Right atrium auricular region (tissue), 2 donors: ENCODE measurements around the gene GRIFIN. TPM values are rescaled to one million over a fixed set of nuclear protein-coding genes. Genes with fewer than 3 reads are reported as not detected.
A peak's percentile ranks its signal among the peaks of the same experiment; 100 is the strongest.

Experiments used
- DNase-seq: peaks from one replicate; pipeline ENCODE4 v3.0.0-alpha.2; 2019; ENCODE audit warnings: low spot score
- H3K27ac ChIP-seq, 2 donors: fragments of 200-600 bp; sonication (generic); 1 replicate in 1 of 2; 2 replicates in 1 of 2; pipeline ENCODE4 v1.5.1; 2016 to 2019
- H3K27me3 ChIP-seq, 2 donors: fragments of 200-600 bp; sonication (generic); one replicate each; pipeline versions ENCODE4 v1.5.1 to v1.6.0; 2017 to 2019
- H3K36me3 ChIP-seq: fragments of 200-600 bp; sonication (generic); one replicate; pipeline ENCODE4 v1.5.1; 2016
- H3K4me1 ChIP-seq, 2 donors: fragments of 200-600 bp; sonication (generic); one replicate each; pipeline versions ENCODE4 v1.5.1 to v1.6.0; 2017 to 2019
- H3K4me3 ChIP-seq, 2 donors: fragments of 200-600 bp; sonication (generic); 1 replicate in 1 of 2; 2 replicates in 1 of 2; pipeline ENCODE4 v1.5.1; 2017 to 2019; ENCODE audit warnings: mild to moderate bottlenecking in 1 of 2, moderate library complexity in 1 of 2
- H3K9me3 ChIP-seq, 2 donors: fragments of 200-600 bp; sonication (generic); one replicate each; pipeline ENCODE4 v1.5.1; 2019
- total RNA-seq, 2 donors: library from RNA; depleted of rRNA; stranded (reverse); fragments of >200 nt; gene quantifications; one replicate each; pipeline ENCODE4 v1.1.0, GENCODE V29; 2016
- TF ChIP-seq, protein P1 (sequence below), 2 donors: fragments of 200-600 bp; sonication (generic); IDR thresholded peaks; one replicate each; pipeline ENCODE4 v1.5.1; 2019; ENCODE audit warnings: antibody characterized with exemption in 2 of 2

GRIFIN gene
- total RNA-seq, 2 donors from 2014 or later: not detected

DNA sequence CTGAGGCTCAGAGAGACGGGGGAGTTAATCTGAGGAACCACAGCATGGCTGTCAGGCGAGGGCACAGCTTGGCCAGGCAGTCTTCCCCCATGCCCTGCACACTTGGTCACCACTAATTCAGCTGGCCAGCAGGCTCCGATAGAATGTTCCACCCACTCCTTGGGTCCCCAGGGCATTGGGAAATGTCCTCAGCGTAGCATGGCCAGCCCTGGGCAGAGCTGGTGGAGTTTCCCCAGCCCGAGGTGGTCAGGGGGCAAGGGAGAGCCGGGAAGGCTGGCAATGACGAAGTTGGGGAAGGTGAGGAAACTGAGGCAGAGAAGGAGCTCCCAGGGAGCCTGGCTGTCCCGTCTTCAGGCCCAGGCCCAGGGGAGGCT is 12.1 kb upstream of the GRIFIN start:
- Histone ChIP-seq H3K4me1 (peaks cover 0 to 42% of the 10 kb centered on the region in 2 donors), H3K4me3 (no peak overlapping the region), H3K36me3 (no peaks in the 10 kb centered on the region), H3K9me3 (peaks cover 0 to under 1% of the 10 kb centered on the region in 2 donors), H3K27me3 (no peaks in the 10 kb centered on the region), H3K27ac (peak overlapping the region; percentile 6 to 51)
- TF ChIP-seq, protein P1, sequence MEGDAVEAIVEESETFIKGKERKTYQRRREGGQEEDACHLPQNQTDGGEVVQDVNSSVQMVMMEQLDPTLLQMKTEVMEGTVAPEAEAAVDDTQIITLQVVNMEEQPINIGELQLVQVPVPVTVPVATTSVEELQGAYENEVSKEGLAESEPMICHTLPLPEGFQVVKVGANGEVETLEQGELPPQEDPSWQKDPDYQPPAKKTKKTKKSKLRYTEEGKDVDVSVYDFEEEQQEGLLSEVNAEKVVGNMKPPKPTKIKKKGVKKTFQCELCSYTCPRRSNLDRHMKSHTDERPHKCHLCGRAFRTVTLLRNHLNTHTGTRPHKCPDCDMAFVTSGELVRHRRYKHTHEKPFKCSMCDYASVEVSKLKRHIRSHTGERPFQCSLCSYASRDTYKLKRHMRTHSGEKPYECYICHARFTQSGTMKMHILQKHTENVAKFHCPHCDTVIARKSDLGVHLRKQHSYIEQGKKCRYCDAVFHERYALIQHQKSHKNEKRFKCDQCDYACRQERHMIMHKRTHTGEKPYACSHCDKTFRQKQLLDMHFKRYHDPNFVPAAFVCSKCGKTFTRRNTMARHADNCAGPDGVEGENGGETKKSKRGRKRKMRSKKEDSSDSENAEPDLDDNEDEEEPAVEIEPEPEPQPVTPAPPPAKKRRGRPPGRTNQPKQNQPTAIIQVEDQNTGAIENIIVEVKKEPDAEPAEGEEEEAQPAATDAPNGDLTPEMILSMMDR (IDR thresholded peaks at IDR 0.05): no peak
- peak; percentile 80 for DNase-seq

DNA sequence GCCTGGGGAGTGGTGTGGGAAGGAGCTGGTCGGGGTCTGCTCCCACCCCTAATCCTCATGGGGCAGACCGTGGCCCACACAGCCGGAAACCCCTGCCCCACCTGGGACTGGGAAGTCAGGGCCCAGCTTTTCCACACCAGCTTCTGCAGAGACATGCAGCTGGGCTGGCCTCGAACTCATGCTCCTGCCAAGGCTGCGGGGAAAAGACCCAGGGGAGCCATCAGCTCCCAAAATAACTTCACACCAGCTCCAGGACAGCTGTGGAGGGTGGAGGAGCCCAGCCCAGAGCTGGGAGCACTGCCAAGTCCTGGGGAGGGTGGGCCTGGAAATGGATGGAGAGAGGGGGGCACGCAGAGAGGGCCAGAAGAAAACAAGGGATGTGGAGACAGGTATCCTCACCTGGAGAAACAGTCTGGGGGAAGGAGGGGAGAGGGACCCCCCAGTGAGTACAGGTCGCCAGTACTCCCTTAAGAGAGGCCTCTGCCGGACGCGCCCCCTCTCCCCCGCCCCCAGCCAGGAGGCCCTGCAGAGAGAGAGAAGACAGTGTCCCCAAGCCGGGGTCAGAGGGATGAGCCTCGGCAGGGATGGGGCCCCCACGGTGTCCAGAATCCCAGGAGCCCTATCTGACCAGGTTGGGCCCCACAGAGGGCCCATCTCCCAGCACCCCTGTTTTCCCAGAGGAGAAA is 11.5 kb upstream of the GRIFIN start:
- peaks cover 0 to 36% of the 10 kb centered on the region in 2 donors for H3K4me1 ChIP-seq
- TF ChIP-seq, protein P1 (IDR thresholded peaks at IDR 0.05): no peak
- no peak for DNase-seq
- H3K36me3 ChIP-seq: no peaks in the 10 kb centered on the region
- H3K27ac ChIP-seq: peak overlapping the region in 1 of 2 donors; percentile 51
- H3K4me3 ChIP-seq: no peak overlapping the region
- no peaks in the 10 kb centered on the region for H3K27me3 ChIP-seq
- H3K9me3 ChIP-seq: peaks cover 4 to 5% of the 10 kb centered on the region in 2 donors

DNA sequence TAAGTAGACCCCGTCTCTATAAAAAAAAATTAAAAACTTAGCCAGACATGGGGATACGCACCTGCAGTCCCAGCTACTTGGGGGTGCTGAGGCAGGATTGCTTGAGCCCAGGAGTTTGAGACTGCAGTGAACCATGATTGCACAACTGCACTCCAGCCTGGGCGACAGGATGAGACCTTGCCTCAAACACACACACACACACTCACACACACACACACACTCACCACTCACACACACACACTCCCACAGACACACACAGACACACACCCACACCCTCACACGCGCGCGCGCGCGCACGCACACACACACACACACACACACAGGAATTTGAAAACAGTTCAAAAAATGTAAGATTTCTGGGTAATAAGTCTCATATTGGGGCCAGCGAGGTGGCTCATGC is 8.7 kb upstream of the GRIFIN start:
- H3K4me3 ChIP-seq: no peak overlapping the region
- H3K27ac ChIP-seq: no peak overlapping the region
- TF ChIP-seq, protein P1 (IDR thresholded peaks at IDR 0.05): no peak
- peaks cover 0 to 28% of the 10 kb centered on the region in 2 donors for H3K4me1 ChIP-seq
- no peak for DNase-seq
- peaks cover 4 to 7% of the 10 kb centered on the region in 2 donors for H3K9me3 ChIP-seq
- no peaks in the 10 kb centered on the region for H3K27me3 ChIP-seq
- H3K36me3 ChIP-seq: no peaks in the 10 kb centered on the region

DNA sequence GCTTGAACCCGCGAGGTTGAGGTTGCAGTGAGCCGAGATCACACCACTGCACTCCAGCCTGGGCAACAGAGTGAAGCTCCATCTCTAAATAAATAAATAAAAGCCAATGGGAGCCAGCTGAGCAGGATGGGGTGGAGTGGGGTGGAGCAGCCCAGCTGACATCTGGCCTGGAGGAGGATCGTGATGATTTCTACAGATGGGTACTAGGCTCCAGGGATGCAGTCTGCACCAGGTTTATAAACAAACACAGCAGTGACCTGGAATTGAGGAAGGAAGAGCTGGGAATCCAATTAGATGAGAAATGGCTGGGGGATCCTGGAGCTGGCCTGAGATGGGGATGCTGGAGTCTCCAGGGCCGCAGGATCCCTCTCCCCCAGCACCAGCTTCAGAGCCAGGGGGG is 7.3 kb upstream of the GRIFIN start:
- H3K9me3 ChIP-seq: peaks cover 4 to 7% of the 10 kb centered on the region in 2 donors
- peaks cover 0 to 23% of the 10 kb centered on the region in 2 donors for H3K4me1 ChIP-seq
- TF ChIP-seq, protein P1 (IDR thresholded peaks at IDR 0.05): no peak
- no peak overlapping the region for H3K4me3 ChIP-seq
- H3K27me3 ChIP-seq: no peaks in the 10 kb centered on the region
- H3K27ac ChIP-seq: no peak overlapping the region
- DNase-seq: no peak
- no peaks in the 10 kb centered on the region for H3K36me3 ChIP-seq

DNA sequence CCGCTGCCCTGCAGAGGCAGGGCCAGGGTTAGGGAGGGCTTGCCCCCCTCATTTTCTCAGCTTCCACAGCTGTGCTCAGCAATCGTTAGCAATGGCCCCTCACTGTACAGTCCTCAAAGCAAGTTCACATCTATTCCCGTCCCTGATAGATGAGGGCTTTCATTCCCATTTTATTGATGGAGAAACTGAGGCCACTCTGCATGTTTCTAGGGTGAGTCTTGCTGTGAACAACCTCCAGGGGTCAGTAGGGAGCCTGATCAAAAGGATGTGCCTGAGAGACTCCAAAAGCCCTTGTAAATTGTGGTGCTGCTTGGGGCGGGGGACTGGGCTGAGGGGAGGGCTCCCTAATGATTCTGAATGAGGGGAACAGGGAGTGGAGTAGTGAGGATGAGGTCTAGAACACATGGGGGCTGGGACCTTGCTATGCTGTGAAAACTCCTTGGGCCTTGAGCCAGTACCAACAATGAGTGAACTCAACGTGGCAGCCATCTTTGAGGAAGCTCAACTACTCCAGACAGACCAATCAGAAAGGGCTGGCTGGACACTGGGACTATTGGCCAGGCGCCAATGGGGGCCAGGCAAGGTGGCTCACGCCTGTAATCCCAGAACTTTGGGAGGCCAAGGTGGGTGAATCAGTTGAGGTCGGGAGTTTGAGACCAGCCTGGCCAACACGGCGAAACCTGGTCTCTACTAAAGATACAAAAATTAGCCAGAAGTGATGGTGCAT is 6.7 kb upstream of the GRIFIN start:
- Histone ChIP-seq H3K27ac (no peak overlapping the region), H3K4me3 (no peak overlapping the region), H3K4me1 (peaks cover 0 to 23% of the 10 kb centered on the region in 2 donors), H3K9me3 (peaks cover 4 to 7% of the 10 kb centered on the region in 2 donors), H3K36me3 (no peaks in the 10 kb centered on the region), H3K27me3 (no peaks in the 10 kb centered on the region)
- TF ChIP-seq, protein P1 (IDR thresholded peaks at IDR 0.05): no peak
- DNase-seq: no peak
